Measurements from ENCODE around the gene RGCC. TPM values are rescaled to one million over a fixed set of nuclear protein-coding genes. Genes with fewer than 3 reads are reported as not detected.

The RGCC gene
- total and polyA plus RNA-seq, 7 donors = 8.3 to 65.3 (median 30.4) TPM

- no peaks in the 10 kb centered on the region for H3K36me3 ChIP-seq
- H3K9me3 ChIP-seq = no peaks in the 10 kb centered on the region
- no peaks in the 10 kb centered on the region for H3K27me3 ChIP-seq
- no peaks in the 10 kb centered on the region for H3K4me1 ChIP-seq
- no peak overlapping the region for H3K27ac ChIP-seq
- no peak overlapping the region for H3K4me3 ChIP-seq
- intact Hi-C loops (cut with DNase I) = no loop called here
- 65 to 88% methylated on average over 5 of the region's 5 CpGs for WGBS, 2 donors
- DNase-seq = no peak
- no peak for TF ChIP-seq POLR2A (IDR thresholded peaks at IDR 0.05)
- no peak for TF ChIP-seq EP300 (IDR thresholded peaks at IDR 0.05)
- TF ChIP-seq POLR2AphosphoS5 (IDR thresholded peaks at IDR 0.05) = no peak
- TF ChIP-seq CTCF (IDR thresholded peaks at IDR 0.05) = no peak
Measured at GRCh38 chr13:41411060-41411459, 46.3 kb upstream of the RGCC start.

- DNase-seq = no peak
- Histone ChIP-seq H3K4me1 (no peaks in the 10 kb centered on the region), H3K9me3 (no peaks in the 10 kb centered on the region), H3K27ac (no peak overlapping the region), H3K4me3 (no peak overlapping the region), H3K27me3 (no peaks in the 10 kb centered on the region), H3K36me3 (no peaks in the 10 kb centered on the region)
- intact Hi-C loops (cut with DNase I) = no loop called here
- WGBS, 2 donors = 9 to 51% methylated on average over 5 of the region's 5 CpGs
- TF ChIP-seq CTCF (IDR thresholded peaks at IDR 0.05) (no peak), EP300 (IDR thresholded peaks at IDR 0.05) (no peak), POLR2AphosphoS5 (IDR thresholded peaks at IDR 0.05) (no peak), POLR2A (IDR thresholded peaks at IDR 0.05) (no peak)
Measured at GRCh38 chr13:41411522-41411921, 45.8 kb upstream of the RGCC start.

- intact Hi-C loops (cut with DNase I) = no loop called here
- Histone ChIP-seq H3K27me3 (no peaks in the 10 kb centered on the region), H3K27ac (no peak overlapping the region), H3K4me3 (no peak overlapping the region), H3K36me3 (no peaks in the 10 kb centered on the region), H3K9me3 (no peaks in the 10 kb centered on the region), H3K4me1 (no peaks in the 10 kb centered on the region)
- TF ChIP-seq EP300 (IDR thresholded peaks at IDR 0.05) = no peak
- TF ChIP-seq POLR2AphosphoS5 (IDR thresholded peaks at IDR 0.05) = no peak
- TF ChIP-seq CTCF (IDR thresholded peaks at IDR 0.05) = no peak
- TF ChIP-seq POLR2A (IDR thresholded peaks at IDR 0.05) = no peak
- DNase-seq = no peak
- WGBS, 2 donors = 90% methylated on average over 5 of the region's 5 CpGs
Measured at GRCh38 chr13:41413872-41414271, 43.5 kb upstream of the RGCC start.

- H3K9me3 ChIP-seq = no peaks in the 10 kb centered on the region
- DNase-seq = no peak
- H3K4me3 ChIP-seq = no peak overlapping the region
- no peak overlapping the region for H3K27ac ChIP-seq
- TF ChIP-seq POLR2A (IDR thresholded peaks at IDR 0.05) = no peak
- no peak for TF ChIP-seq EP300 (IDR thresholded peaks at IDR 0.05)
- no peak for TF ChIP-seq POLR2AphosphoS5 (IDR thresholded peaks at IDR 0.05)
- no peak for TF ChIP-seq CTCF (IDR thresholded peaks at IDR 0.05)
- H3K27me3 ChIP-seq = no peaks in the 10 kb centered on the region
- no peaks in the 10 kb centered on the region for H3K36me3 ChIP-seq
- intact Hi-C loops (cut with DNase I) = no loop called here
- WGBS, 2 donors = 45 to 66% methylated on average over 3 of the region's 3 CpGs
- H3K4me1 ChIP-seq = no peaks in the 10 kb centered on the region
Measured at GRCh38 chr13:41416276-41416675, 41.1 kb upstream of the RGCC start.

- Histone ChIP-seq H3K36me3 (no peaks in the 10 kb centered on the region), H3K4me3 (no peak overlapping the region), H3K27me3 (no peaks in the 10 kb centered on the region), H3K27ac (no peak overlapping the region), H3K9me3 (no peaks in the 10 kb centered on the region), H3K4me1 (no peaks in the 10 kb centered on the region)
- 34 to 46% methylated on average over 5 of the region's 5 CpGs for WGBS, 2 donors
- TF ChIP-seq CTCF (IDR thresholded peaks at IDR 0.05) (no peak), POLR2A (IDR thresholded peaks at IDR 0.05) (no peak), POLR2AphosphoS5 (IDR thresholded peaks at IDR 0.05) (no peak), EP300 (IDR thresholded peaks at IDR 0.05) (no peak)
- no peak for DNase-seq
- intact Hi-C loops (cut with DNase I) = no loop called here
Measured at GRCh38 chr13:41418027-41418426, 39.3 kb upstream of the RGCC start.
